ENCODE results near the gene ZNHIT6. TPM values are rescaled to one million over a fixed set of nuclear protein-coding genes. Genes with fewer than 3 reads are reported as not detected.
"Not testable (repeated sequence)": the region's sequence is repeated elsewhere in the genome, so short reads cannot be mapped to it uniquely, and the experiment has no call there.

ZNHIT6 gene, protein sequence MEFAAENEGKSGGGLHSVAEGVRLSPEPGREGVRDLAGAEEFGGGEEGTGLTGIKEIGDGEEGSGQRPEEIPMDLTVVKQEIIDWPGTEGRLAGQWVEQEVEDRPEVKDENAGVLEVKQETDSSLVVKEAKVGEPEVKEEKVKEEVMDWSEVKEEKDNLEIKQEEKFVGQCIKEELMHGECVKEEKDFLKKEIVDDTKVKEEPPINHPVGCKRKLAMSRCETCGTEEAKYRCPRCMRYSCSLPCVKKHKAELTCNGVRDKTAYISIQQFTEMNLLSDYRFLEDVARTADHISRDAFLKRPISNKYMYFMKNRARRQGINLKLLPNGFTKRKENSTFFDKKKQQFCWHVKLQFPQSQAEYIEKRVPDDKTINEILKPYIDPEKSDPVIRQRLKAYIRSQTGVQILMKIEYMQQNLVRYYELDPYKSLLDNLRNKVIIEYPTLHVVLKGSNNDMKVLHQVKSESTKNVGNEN
- total RNA-seq = 11.4 TPM

DNA sequence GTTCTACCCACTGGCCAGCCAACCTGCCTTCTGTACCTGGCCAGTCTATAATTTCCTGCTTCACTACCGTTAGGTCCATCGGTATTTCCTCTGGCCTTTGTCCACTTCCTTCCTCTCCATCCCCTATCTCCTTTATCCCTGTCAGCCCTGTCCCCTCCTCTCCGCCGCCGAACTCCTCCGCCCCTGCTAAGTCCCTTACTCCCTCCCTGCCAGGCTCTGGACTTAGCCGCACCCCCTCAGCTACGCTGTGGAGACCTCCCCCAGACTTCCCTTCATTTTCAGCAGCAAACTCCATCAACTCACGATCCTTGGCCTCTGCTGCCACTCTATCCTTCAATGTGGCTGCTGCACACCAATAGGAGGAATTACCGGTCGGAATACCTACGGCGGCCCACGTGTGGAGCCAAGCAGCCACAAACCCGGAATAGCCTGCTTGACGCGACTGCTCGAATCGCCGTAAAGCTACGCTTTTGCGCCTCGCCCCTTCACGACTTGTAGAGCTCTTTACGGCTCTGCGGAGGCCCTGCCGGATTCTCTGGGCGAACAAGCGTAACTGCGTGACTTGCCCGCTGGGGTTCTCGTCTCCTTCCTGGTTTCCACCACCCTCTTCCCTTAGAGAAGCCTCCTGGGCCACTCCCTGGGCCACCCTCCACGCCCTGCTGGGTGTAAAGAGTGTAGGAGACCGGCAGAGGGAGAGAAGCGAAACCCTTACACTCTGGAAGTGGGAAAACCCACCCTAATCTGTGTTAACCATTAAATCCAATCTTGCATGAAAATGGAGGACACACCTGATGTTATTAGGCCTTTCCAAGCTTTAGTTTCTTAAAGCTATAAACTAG, at the start of gene ZNHIT6:
Gene ZNHIT6 (minus strand): TSS at position 444 of the 839 bp plus-strand sequence. CDS start 149 bp downstream, at position 295.
- DNase-seq (ENCODE audit: low spot score in 2 of 2) = peak; percentile 24 to 59
- no peak for FAIRE-seq

GRCh38 chr1:85756864-85757263, 48.6 kb upstream of the ZNHIT6 start:
- no peak for FAIRE-seq
- no peak for DNase-seq (ENCODE audit: low spot score in 2 of 2)

GRCh38 chr1:85748120-85748519, 39.9 kb upstream of the ZNHIT6 start:
- DNase-seq (ENCODE audit: low spot score in 2 of 2) = no peak
- FAIRE-seq = no peak

GRCh38 chr1:85746777-85747176, 38.5 kb upstream of the ZNHIT6 start:
- FAIRE-seq = no peak
- DNase-seq (ENCODE audit: low spot score in 2 of 2) = no peak

GRCh38 chr1:85743814-85744213, 35.6 kb upstream of the ZNHIT6 start:
- no peak for FAIRE-seq
- DNase-seq (ENCODE audit: low spot score in 2 of 2) = no peak

DNA sequence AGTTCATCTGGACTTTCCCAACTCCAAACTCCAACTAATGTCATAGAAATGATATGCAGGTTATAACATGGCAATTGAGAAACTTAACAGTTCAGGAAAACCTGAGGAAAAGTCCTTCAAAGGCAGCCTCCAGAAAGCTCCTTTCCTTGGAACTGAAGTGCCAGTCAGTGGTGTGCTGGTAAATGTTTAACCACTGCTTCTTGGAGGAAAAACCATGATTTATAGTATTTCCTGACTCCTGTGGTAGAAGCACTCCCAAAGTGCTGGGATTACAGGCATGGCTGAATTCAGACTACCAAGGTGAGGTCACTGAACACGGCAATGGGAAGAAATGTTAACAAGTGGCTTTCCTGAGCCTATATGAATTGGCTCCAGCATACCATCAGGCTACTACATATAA, 26.7 kb upstream of the ZNHIT6 start:
- DNase-seq (ENCODE audit: low spot score in 2 of 2) (no peak), FAIRE-seq (no peak)

- no peak for DNase-seq (ENCODE audit: low spot score in 2 of 2)
- FAIRE-seq = no peak
Measured at GRCh38 chr1:85718678-85719340, 10.6 kb upstream of the ZNHIT6 start.

GRCh38 chr1:85714418-85715114, 6.3 kb upstream of the ZNHIT6 start:
- FAIRE-seq; DNase-seq (ENCODE audit: low spot score in 2 of 2): not testable (repeated sequence)

- FAIRE-seq = no peak
- no peak for DNase-seq (ENCODE audit: low spot score in 2 of 2)
Measured at GRCh38 chr1:85708829-85709227, 595 bp upstream of the ZNHIT6 start.

GRCh38 chr1:85707267-85707989, 805 bp downstream of the ZNHIT6 start:
- no peak for FAIRE-seq
- no peak for DNase-seq (ENCODE audit: low spot score in 2 of 2)

DNA sequence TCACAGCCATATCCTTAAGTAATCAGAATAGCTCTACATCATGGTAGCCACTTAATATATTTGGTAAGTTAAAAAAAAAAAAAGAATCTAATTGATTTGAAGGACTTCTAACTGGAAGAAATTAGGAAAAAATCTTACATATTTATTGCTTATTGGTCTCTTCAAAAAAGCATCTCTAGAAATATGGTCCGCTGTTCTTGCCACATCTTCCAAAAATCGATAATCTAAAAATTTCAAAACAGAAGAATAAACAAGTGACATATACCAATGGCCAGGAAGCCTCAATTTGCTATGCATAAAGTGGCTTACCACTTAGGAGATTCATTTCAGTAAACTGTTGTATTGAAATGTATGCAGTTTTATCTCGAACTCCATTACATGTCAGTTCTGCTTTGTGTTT, 2.3 kb downstream of the ZNHIT6 start:
- no peak for DNase-seq (ENCODE audit: low spot score in 2 of 2)
- no peak for FAIRE-seq

- FAIRE-seq = no peak
- no peak for DNase-seq (ENCODE audit: low spot score in 2 of 2)
Measured at GRCh38 chr1:85700422-85700821, 7.8 kb downstream of the ZNHIT6 start.

- DNase-seq (ENCODE audit: low spot score in 2 of 2) (no peak), FAIRE-seq (no peak)
Measured at GRCh38 chr1:85697895-85698294, 10.3 kb downstream of the ZNHIT6 start.

- FAIRE-seq = no peak
- DNase-seq (ENCODE audit: low spot score in 2 of 2) = no peak
Measured at GRCh38 chr1:85692730-85693314, 15.4 kb downstream of the ZNHIT6 start.

- DNase-seq (ENCODE audit: low spot score in 2 of 2) (no peak), FAIRE-seq (no peak)
Measured at GRCh38 chr1:85689775-85690404, 18.3 kb downstream of the ZNHIT6 start.

DNA sequence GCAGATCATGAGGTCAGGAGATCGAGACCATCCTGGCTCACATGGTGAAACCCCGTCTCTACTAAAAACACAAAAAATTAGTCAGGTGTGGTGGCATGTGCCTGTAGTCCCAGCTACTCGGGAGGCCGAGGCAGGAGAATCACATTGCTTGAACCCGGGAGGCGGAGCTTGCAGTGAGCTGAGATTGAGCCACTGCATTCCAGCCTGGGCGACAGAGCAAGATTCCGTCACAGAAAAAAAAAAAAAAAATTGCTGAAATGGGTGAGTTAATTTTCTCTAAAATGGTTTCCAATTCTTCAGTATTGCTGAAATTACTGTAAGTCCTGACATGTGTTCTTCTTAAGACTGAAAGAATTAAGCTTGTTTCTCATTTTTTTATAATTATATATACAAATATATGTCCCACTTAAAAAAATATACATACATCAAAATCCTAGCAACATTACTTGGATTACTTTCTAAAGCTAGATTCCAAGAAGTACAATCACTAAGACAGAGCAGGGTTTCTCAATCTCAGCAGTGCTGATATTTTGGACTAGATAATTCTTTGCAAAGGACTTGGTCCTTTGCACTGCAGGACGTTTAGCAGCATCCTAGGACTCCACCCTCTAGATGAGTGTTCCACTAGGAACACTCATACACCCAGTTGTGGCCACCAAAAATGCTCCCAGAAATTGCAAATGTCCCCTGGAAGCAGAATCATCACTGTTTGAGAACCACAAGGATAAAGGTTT, 24.8 kb downstream of the ZNHIT6 start:
- no peak for FAIRE-seq
- DNase-seq (ENCODE audit: low spot score in 2 of 2) = no peak

DNA sequence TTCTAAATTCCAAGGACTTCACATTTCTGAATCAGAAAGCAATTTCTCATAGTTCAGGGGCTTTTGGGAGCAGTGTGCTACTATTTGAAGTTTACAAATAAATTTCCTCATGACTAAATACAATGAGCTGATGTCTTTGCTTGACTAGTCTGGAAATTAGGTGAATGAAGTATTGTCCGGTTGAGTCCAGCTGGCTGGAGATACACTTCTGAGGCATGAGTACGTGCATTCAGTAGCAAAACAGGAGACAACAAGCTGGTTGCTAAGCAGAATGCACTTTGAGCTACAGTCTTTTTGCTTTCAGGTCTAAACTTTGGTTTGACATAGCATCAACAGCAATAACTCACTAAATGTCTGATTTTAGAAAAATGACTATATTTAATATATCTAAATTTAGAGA, 27.1 kb downstream of the ZNHIT6 start:
- DNase-seq (ENCODE audit: low spot score in 2 of 2) (peak in 1 of 2 donors; percentile 16), FAIRE-seq (peak; percentile 13)

DNA sequence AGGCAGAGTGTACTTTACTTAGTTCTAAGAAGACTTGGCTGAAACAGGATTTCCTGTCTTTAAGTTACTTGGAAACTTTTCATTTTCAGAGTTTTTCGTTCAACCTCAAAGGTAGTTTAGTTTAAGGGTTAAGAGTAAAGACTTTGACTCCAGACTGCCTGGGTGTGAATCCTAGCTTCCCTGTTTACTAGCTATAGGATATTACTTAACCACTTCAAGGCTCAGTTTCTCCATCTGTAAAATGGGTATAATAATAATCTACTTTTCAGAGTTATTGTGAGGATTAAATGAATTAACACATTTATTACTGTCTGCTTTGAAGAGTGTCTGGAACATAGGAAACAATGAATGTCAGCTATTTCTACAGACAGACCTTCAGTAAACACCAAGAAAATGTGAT, 30.0 kb downstream of the ZNHIT6 start:
- DNase-seq (ENCODE audit: low spot score in 2 of 2) (no peak), FAIRE-seq (no peak)

Data from frontal cortex (tissue), 4 donors.